ENCODE data around the gene NCKAP5L. TPM values are rescaled to one million over a fixed set of nuclear protein-coding genes. Genes with fewer than 3 reads are reported as not detected.

The NCKAP5L gene
- polyA plus RNA-seq, 6 donors from 2014 or later = 0.70 to 4.0 (median 1.2) TPM; not detected in 1

DNA sequence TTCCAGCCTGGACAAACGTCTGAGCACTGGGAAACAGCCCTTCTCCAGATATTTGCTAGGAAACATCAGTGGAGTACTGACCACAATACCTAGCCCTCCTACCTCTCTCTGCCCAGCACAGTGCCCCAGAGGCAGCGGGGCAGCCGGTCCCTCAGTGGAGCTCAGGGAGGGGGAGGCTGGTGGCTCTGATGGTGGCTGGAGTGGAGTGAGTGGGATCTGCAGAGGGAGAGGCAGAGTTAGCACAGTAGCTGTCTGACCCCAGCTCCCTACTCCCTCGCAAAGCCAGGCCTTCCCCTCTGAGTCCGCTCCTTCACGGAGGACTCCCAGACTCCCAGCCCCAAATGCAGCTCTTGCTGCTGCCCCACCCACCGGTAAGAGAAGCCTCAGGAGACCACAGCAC, 30.0 kb downstream of the NCKAP5L start:
- H3K36me3 Mint-ChIP-seq = peaks cover 4 to 9% of the 10 kb centered on the region in 2 donors
- ATAC-seq (ENCODE audit: low read depth in 2 of 2) (no peak), DNase-seq (no peak)
- no peak overlapping the region for H3K4me3 Mint-ChIP-seq
- H3K27ac Mint-ChIP-seq = peak overlapping the region in 2 of 6 donors; percentile 47 to 72
- H3K9me3 Mint-ChIP-seq = no peaks in the 10 kb centered on the region
- no peaks in the 10 kb centered on the region for H3K4me1 Mint-ChIP-seq
- H3K27me3 Mint-ChIP-seq = no peaks in the 10 kb centered on the region

DNA sequence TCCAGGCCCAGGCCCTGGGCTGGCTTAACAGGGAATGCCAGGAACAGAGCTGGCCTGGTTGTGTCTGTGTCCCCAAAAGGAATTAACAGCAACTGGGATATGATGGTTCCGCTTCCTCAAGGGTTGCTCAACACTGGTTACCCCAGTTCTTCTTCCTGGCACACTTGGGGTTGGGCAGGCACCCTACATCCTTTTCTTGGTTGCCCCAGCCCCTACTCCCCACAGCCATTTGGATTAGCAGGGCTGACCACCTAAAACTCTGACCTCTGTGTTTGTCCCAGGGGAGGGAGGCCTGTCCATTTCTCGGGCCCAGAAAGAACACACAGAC, 30.8 kb downstream of the NCKAP5L start:
- H3K27ac Mint-ChIP-seq = no peak overlapping the region
- H3K4me1 Mint-ChIP-seq = no peaks in the 10 kb centered on the region
- no peak for ATAC-seq (ENCODE audit: low read depth in 2 of 2)
- no peak for DNase-seq
- H3K27me3 Mint-ChIP-seq = no peaks in the 10 kb centered on the region
- no peak overlapping the region for H3K4me3 Mint-ChIP-seq
- H3K9me3 Mint-ChIP-seq = no peaks in the 10 kb centered on the region
- peaks cover 0 to 9% of the 10 kb centered on the region in 2 donors for H3K36me3 Mint-ChIP-seq

DNA sequence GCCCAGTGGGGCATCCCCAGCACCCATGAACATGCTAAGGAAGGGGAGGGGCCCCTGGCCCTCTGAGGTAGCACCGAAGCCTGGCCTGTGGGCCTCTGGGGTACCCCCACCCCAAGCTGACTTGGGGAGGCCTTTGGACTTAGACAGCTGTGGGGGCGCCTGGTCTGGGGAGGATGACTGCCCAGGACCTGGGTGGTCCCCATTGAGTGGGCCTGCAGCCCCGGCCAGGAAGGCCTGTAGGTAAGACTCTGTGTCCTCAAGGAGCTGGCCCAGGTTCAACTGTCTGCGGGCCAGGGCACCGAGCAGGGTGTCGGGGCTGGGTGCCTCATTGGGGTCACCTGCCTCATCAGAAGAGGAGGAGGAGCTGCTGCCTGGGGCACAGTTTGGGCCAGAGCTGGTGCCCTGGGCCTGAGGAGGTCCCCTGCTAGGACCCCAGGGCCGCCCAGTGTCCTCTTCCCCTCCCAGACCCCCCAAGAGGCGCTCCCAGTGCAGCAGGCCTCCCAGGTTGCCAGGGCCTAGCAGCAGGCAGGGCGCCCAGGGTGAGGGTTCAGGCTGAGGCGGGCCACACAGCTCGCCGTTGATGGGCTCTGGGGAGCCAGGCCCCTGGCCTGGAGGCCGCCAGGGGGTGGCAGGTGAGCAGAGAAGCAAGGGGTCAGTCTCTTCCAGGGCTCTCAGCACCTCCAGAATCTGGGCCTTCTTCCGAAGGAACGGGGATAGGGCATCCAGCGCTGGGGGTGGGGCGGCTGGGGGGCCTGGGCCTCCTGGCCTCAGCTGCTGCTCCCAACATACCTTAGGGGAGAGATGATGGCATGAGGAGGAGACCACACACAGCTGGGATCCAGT, 31.4 kb downstream of the NCKAP5L start:
- peaks cover 0 to 9% of the 10 kb centered on the region in 2 donors for H3K36me3 Mint-ChIP-seq
- DNase-seq (no peak), ATAC-seq (ENCODE audit: low read depth in 2 of 2) (no peak)
- H3K9me3 Mint-ChIP-seq = no peaks in the 10 kb centered on the region
- no peaks in the 10 kb centered on the region for H3K27me3 Mint-ChIP-seq
- no peaks in the 10 kb centered on the region for H3K4me1 Mint-ChIP-seq
- no peak overlapping the region for H3K4me3 Mint-ChIP-seq
- no peak overlapping the region for H3K27ac Mint-ChIP-seq

DNA sequence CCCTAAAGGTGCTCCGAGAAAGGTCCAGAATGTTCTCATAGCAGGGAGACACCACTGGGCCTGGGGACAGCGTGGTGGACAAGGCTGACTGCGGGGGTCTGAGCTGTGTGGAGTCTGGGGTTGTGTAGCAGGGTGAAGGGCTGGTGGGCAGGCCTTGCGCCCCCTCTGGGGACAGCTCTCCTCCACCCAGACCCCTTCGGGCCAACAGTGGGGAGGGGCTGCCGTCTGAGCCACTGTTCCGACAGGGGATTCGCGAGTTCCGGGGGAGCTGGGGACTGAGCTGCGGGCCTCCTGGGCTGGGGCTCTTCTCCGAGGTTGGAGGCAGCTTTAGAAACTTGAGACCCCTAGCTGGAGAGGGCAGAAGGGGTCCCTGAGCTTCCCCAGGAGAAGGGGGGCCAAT, 32.1 kb downstream of the NCKAP5L start:
- Mint-ChIP-seq H3K36me3 (peaks cover 0 to 9% of the 10 kb centered on the region in 2 donors), H3K4me1 (no peaks in the 10 kb centered on the region), H3K27me3 (no peaks in the 10 kb centered on the region), H3K4me3 (no peak overlapping the region), H3K27ac (no peak overlapping the region), H3K9me3 (no peaks in the 10 kb centered on the region)
- ATAC-seq (ENCODE audit: low read depth in 2 of 2) (no peak), DNase-seq (no peak)

DNA sequence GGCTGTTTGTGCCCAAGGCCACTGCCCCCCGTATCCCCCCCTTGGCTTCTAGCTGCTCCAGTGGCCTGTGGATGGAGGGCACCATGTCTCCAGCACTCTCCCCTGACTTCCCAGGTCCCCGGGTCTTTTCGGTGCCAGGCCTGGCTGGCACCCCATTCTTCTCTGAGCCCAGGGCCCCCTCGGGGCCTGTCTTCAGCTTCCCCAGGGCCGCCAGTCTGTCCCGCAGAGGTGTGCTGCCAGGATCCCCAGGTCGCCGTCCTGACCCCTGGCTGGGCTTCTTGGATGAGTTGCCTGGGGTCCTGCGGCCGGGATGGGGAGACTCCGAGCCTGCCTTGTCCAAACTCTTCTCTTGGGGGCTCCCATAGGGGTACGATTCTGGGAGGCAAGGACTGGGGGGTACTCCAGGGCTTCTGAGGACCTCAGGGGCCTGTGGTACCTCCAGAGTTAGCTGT, 32.5 kb downstream of the NCKAP5L start:
- ATAC-seq (ENCODE audit: low read depth in 2 of 2) (no peak), DNase-seq (no peak)
- Mint-ChIP-seq H3K27ac (no peak overlapping the region), H3K9me3 (no peaks in the 10 kb centered on the region), H3K27me3 (no peaks in the 10 kb centered on the region), H3K4me1 (no peaks in the 10 kb centered on the region), H3K36me3 (peaks cover 0 to 9% of the 10 kb centered on the region in 2 donors), H3K4me3 (no peak overlapping the region)

DNA sequence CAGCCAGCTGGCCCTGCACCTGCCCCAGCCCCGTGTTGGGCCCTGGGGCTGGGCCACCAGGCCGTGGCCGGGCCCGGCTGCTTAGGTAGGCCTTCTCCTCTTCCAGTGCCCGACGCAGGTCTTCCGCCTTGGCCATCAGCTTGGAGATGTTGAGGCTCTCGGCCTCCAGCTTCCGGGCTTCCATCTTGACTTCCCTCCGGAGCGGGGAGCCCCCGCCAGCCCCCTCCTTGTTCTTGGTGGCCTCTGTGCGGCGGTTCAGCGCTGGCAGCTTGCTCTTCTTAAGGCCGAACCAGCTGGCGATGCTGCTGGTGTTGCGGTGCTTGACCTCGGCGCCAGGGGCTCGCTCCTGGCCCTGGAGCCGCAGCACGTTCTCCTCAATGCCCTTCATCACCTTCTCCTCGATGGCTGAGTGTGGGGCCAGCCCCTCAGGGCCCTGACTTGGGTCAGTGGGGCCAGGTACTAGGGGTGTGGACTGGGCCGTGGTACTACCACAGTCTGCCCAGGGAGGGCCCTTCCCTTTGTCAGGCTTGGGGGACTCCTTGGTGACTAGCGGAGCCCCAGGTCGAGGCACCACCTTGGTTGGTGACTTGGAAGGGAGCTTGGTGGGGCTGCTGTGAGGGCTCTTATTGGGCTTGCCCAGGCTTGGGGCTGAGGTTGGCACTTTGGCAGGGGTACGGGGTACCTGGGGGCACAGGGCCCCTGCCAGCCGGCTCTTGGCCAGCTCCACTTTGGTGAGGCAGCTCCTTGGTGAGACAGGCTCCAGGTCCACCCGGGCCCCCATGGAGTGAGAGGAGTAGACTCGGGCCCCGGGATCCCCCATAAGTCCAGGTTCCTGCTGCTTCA, 33.2 kb downstream of the NCKAP5L start:
- H3K36me3 Mint-ChIP-seq = peaks cover 4 to 5% of the 10 kb centered on the region in 2 donors
- ATAC-seq (ENCODE audit: low read depth in 2 of 2) (no peak), DNase-seq (no peak)
- H3K27ac Mint-ChIP-seq = no peak overlapping the region
- H3K4me3 Mint-ChIP-seq = no peak overlapping the region
- no peaks in the 10 kb centered on the region for H3K27me3 Mint-ChIP-seq
- H3K9me3 Mint-ChIP-seq = no peaks in the 10 kb centered on the region
- no peaks in the 10 kb centered on the region for H3K4me1 Mint-ChIP-seq

DNA sequence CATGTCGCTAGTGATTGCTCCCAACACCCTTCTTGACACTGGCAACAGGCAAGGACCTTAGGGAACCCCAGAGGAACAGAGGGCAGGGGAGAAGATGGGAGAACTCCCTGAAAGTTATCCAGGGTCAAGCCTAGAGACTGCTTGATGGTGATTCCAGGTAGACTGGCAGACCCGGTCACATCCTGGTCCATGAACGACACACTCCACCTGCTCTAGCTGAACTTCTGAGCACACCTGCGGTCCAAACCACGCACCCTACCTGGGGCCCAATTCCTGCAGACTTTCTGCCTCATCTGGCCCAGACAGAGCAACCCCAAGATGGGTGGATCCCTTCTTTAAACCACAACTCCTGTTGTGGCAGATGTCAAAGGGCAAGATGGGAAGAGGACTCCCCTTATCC, 34.2 kb downstream of the NCKAP5L start:
- Mint-ChIP-seq H3K4me1 (no peaks in the 10 kb centered on the region), H3K27ac (no peak overlapping the region), H3K4me3 (no peak overlapping the region), H3K9me3 (no peaks in the 10 kb centered on the region), H3K27me3 (no peaks in the 10 kb centered on the region), H3K36me3 (peaks cover 0 to 9% of the 10 kb centered on the region in 2 donors)
- ATAC-seq (ENCODE audit: low read depth in 2 of 2) = no peak
- DNase-seq = no peak

DNA sequence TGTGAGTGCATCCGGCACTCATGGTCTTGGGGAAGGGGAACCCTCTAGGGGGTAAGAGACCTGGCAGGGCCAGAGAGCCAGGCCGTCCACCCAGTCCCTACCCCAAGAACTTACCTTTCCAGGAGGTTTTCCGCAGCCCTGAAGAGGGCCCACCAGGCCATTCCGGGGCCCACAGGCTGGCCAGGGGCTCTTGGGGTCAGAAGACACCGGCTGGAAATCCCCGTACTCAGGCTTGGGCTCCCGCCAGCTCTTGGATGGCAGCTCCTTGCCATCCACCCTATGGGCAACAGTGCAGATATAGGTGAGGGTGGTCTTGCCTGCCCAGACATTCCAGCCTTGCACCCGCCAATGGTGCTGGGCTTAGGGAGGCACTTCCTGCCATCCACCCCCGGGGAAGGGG, 34.6 kb downstream of the NCKAP5L start:
- H3K4me3 Mint-ChIP-seq = no peak overlapping the region
- ATAC-seq (ENCODE audit: low read depth in 2 of 2) (no peak), DNase-seq (no peak)
- no peaks in the 10 kb centered on the region for H3K9me3 Mint-ChIP-seq
- no peak overlapping the region for H3K27ac Mint-ChIP-seq
- H3K36me3 Mint-ChIP-seq = peaks cover 0 to 9% of the 10 kb centered on the region in 2 donors
- H3K4me1 Mint-ChIP-seq = no peaks in the 10 kb centered on the region
- H3K27me3 Mint-ChIP-seq = no peaks in the 10 kb centered on the region

DNA sequence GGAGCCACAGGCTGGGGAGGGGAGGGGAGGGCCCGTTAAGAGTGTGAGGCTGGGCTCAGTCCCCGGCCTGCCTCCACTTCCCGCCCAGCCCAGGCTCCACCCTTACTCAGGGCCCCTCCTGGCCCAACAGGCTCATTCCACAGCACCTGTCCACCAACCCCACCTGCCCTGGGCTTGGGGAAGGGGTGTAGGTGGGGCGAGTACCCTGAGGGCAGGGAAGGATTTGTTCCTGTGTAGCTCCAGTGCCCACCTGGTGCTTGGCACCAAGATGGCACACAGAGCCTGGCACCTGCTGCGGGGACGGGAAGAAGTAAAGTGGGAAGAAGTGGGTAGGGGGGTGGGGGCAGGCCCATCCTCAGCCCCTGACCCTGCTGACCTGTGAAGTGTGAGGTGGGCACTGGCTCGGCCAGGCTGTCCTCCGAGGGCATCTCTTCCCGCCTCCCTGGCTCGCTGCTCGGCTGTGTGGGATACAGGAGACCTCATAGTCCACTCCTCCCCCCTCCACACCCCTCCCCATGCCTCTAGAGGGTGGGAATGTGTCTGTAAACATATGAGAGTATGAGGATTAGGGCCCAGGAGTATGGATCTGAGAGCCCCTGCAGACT, 35.1 kb downstream of the NCKAP5L start:
- peaks cover 0 to 2% (median 0%) of the 10 kb centered on the region in 7 donors for H3K9me3 Mint-ChIP-seq

DNA sequence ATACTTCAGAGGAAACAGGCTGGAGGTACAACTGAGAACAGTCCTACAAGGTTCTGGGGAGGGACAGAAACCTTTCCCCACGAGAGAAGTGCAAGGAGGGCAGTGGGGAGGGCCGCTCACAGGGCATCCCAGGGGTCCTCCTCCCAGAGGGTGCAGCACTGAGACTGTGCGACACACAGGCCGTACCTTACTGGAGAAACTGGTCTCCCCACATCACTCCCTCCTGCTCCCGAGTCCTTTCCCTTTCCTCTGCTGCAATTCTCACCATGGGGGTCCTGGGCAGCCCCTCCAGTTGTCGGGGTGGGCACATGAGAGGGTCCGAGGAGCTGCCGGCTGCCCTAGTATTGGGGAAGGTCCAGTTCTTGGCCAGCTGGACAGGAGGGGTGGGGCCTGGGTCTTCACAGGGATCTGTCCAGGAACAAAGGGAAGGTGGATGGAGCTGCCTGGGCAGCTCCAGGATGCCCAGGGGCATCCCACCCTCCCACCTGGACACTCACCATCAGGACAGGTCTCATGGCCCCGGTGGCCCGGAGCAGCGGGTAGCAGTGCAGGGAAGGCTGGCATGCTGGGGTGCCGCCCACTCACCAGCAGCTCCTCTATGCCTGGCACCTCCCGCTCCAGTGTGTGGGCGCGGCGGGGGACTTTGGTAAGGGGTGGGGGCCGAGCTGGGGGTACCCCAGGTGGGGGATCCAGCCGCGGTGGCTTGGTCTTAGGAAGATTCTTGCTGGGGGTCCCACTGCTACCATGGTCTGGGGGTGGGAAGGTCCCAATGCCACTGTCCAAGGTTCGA, 35.8 kb downstream of the NCKAP5L start:
- Mint-ChIP-seq H3K9me3 (peaks cover 0 to 6% (median 0%) of the 10 kb centered on the region in 7 donors), H3K4me1 (peaks cover 0 to 7% (median 0%) of the 10 kb centered on the region in 3 donors), H3K36me3 (peaks cover 0 to 13% of the 10 kb centered on the region in 2 donors), H3K27ac (no peak overlapping the region), H3K27me3 (no peaks in the 10 kb centered on the region), H3K4me3 (no peak overlapping the region)
- ATAC-seq (ENCODE audit: low read depth in 2 of 2) (no peak), DNase-seq (no peak)

More for the DNA sequence above, 35.1 kb downstream of the NCKAP5L start:
- no peaks in the 10 kb centered on the region for H3K27me3 Mint-ChIP-seq
- no peak for DNase-seq
- no peak overlapping the region for H3K27ac Mint-ChIP-seq
- peaks cover 0 to 9% of the 10 kb centered on the region in 2 donors for H3K36me3 Mint-ChIP-seq
- no peak overlapping the region for H3K4me3 Mint-ChIP-seq
- H3K4me1 Mint-ChIP-seq = peaks cover 0 to 4% (median 0%) of the 10 kb centered on the region in 3 donors
- ATAC-seq (ENCODE audit: low read depth in 2 of 2) = no peak

DNA sequence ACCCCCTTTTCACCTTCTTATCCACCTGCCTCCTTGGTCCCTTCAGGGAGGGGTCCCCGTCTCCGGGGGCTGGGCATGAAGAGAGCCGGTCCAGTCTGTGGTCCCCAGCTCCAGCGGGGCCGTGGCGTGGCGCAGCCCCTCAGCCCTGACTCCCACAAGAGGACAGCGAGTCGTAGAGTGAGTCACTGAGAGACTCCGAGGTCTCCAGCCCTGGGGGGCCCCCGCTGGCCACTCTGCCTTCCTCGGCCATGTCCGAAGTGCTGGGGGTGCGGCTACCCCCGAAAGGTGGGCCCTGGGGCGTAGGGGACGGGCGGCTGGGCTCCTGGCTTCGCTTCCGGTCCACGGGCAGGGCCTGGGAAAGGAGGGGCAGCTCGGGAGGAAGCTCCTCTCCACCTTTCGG, 36.5 kb downstream of the NCKAP5L start:
- Mint-ChIP-seq H3K27ac (no peak overlapping the region), H3K4me3 (no peak overlapping the region), H3K36me3 (peaks cover 0 to 15% of the 10 kb centered on the region in 2 donors), H3K27me3 (no peaks in the 10 kb centered on the region), H3K4me1 (peaks cover 0 to 7% (median 0%) of the 10 kb centered on the region in 3 donors), H3K9me3 (peaks cover 0 to 7% (median 0%) of the 10 kb centered on the region in 7 donors)
- DNase-seq = no peak
- ATAC-seq (ENCODE audit: low read depth in 2 of 2) = no peak

DNA sequence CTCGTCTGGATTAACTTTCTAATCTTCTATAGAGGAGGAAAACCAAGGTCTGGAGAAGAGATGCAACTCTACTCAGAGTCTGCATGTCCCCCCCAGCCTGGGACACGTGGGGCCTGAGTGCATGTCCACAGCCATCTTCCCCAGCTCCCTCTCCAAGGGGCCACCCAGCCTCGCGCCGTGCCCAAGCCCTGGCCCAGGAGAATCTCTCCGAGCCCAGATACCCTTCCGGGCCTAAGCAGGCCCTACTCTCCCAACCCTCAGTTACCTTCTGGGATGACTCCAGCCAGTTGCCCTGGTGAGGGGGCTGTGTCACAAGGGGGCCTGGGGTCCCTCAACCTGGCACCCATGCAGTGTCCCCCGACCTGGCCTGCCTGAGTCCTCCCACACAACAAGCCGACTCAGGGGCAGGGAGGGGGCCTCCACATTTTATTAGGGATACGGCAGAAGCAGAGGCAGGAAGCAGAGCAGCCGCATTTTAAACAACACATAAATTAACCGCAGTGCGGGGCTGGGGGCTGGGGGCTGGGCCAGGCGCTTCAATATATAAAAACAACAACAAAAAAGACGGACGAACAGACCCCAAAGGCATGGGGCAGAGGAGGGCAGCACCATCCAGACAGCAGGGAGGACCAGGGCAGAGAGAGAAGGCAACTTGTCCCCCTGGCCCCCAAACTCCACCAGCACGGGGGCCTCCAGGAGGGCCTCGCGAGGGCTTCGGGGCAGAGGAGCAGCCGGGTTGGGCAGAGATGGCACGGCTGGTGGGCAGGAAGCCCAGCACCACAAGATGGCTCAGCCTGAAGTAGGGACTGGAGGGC, 37.3 kb downstream of the NCKAP5L start:
- Mint-ChIP-seq H3K36me3 (peaks cover 0 to 15% of the 10 kb centered on the region in 2 donors), H3K4me1 (peaks cover 0 to 7% (median 0%) of the 10 kb centered on the region in 3 donors), H3K9me3 (peaks cover 0 to 7% (median 0%) of the 10 kb centered on the region in 7 donors), H3K4me3 (peak overlapping the region in 1 of 8 donors; percentile 66), H3K27me3 (no peaks in the 10 kb centered on the region), H3K27ac (peak overlapping the region in 1 of 6 donors; percentile 36)
- ATAC-seq (ENCODE audit: low read depth in 2 of 2) (no peak), DNase-seq (no peak)
